ENCODE results near the gene DPF3. TPM values are rescaled to one million over a fixed set of nuclear protein-coding genes. Genes with fewer than 3 reads are reported as not detected.

Gene DPF3
- total and polyA plus RNA-seq, 2 donors (not counting 1 experiment from before 2014, with no cell fraction given), result 3.4 to 10.2 TPM

GRCh38 chr14:72616811-72617210, 277.1 kb downstream of the DPF3 start:
- Histone ChIP-seq H3K9ac (ENCODE audit: low read length) (no peak overlapping the region), H2AFZ (ENCODE audit: insufficient read depth, low read depth, low read length, poor library complexity, severe bottlenecking) (no peak overlapping the region), H3K79me2 (ENCODE audit: control insufficient read depth, insufficient read depth, low read length) (no peaks in the 10 kb centered on the region), H3K4me2 (replicated peaks; ENCODE audit: low read depth, low read length, poor library complexity, severe bottlenecking) (no peak overlapping the region), H3K27ac (ENCODE audit: low read length in 2 of 2) (no peak overlapping the region), H3K36me3 (replicated peaks in 1 of 2; ENCODE audit: control extremely low read depth in 1 of 2, control insufficient read depth in 1 of 2, extremely low read depth in 1 of 2, insufficient read depth in 2 of 2, low read length in 1 of 2) (no peaks in the 10 kb centered on the region), H3K4me3 (ENCODE audit: control extremely low read depth in 1 of 5, extremely low read depth in 1 of 5, insufficient read depth in 1 of 5, low read depth in 2 of 5, low read length in 4 of 5) (no peak overlapping the region), H3K4me1 (ENCODE audit: control insufficient read depth in 2 of 2, insufficient read depth in 2 of 2, low read length in 2 of 2) (peaks cover 10 to 22% of the 10 kb centered on the region in 2 donors), H4K20me1 (ENCODE audit: control insufficient read depth, insufficient read depth, low read length, poor library complexity, severe bottlenecking) (no peaks in the 10 kb centered on the region), H3K27me3 (replicated peaks in 1 of 4; ENCODE audit: control extremely low read depth in 1 of 4, control insufficient read depth in 3 of 4, insufficient read depth in 4 of 4, low read length in 3 of 4) (peaks cover 0 to 4% (median 0%) of the 10 kb centered on the region in 4 experiments), H3K9me3 (ENCODE audit: control extremely low read depth in 1 of 3, control insufficient read depth in 2 of 3, insufficient read depth in 1 of 3, low read length in 2 of 3) (no peaks in the 10 kb centered on the region)
- H3K4me1 Mint-ChIP-seq, result peaks cover 6% of the 10 kb centered on the region
- intact Hi-C loops (cut with micrococcal nuclease), result no loop called here
- no peaks in the 10 kb centered on the region for H3K9me3 Mint-ChIP-seq (ENCODE audit: insufficient read depth)
- 97% methylated on average over 4 of the region's 7 CpGs for WGBS (ENCODE audit: insufficient coverage)
- POLR2A ChIA-PET, result no interaction called here
- DNase-seq, result no peak
- no peak overlapping the region for H3K27ac Mint-ChIP-seq
- no peak overlapping the region for H3K4me3 Mint-ChIP-seq
- TF ChIP-seq EZH2 (IDR thresholded peaks at IDR 0.05; ENCODE audit: borderline replicate concordance, insufficient read depth, low read depth, low read length, poor library complexity, severe bottlenecking), result no peak
- CTCF ChIA-PET, result no interaction called here
- H3K27me3 Mint-ChIP-seq, result no peaks in the 10 kb centered on the region
- ATAC-seq (ENCODE audit: low read depth), result no peak

GRCh38 chr14:72616294-72616693, 277.6 kb downstream of the DPF3 start:
- H4K20me1 ChIP-seq (ENCODE audit: control insufficient read depth, insufficient read depth, low read length, poor library complexity, severe bottlenecking), result no peaks in the 10 kb centered on the region
- intact Hi-C loops (cut with micrococcal nuclease), result no loop called here
- Mint-ChIP-seq H3K4me1 (peaks cover 4% of the 10 kb centered on the region), H3K27me3 (no peaks in the 10 kb centered on the region), H3K27ac (no peak overlapping the region), H3K9me3 (ENCODE audit: insufficient read depth) (no peaks in the 10 kb centered on the region), H3K4me3 (no peak overlapping the region)
- no peak overlapping the region for H2AFZ ChIP-seq (ENCODE audit: insufficient read depth, low read depth, low read length, poor library complexity, severe bottlenecking)
- H3K27ac ChIP-seq (ENCODE audit: low read length in 2 of 2), result no peak overlapping the region
- peaks cover 0 to 4% (median 0%) of the 10 kb centered on the region in 4 experiments for H3K27me3 ChIP-seq (replicated peaks in 1 of 4; ENCODE audit: control extremely low read depth in 1 of 4, control insufficient read depth in 3 of 4, insufficient read depth in 4 of 4, low read length in 3 of 4)
- ATAC-seq (ENCODE audit: low read depth) (no peak), DNase-seq (no peak)
- ChIA-PET CTCF (no interaction called here), POLR2A (no interaction called here)
- TF ChIP-seq CTCF (IDR thresholded peaks at IDR 0.05), result no peak
- no peak for TF ChIP-seq EZH2 (IDR thresholded peaks at IDR 0.05; ENCODE audit: borderline replicate concordance, insufficient read depth, low read depth, low read length, poor library complexity, severe bottlenecking)
- H3K9me3 ChIP-seq (ENCODE audit: control extremely low read depth in 1 of 3, control insufficient read depth in 2 of 3, insufficient read depth in 1 of 3, low read length in 2 of 3), result no peaks in the 10 kb centered on the region
- no peaks in the 10 kb centered on the region for H3K79me2 ChIP-seq (ENCODE audit: control insufficient read depth, insufficient read depth, low read length)
- no peaks in the 10 kb centered on the region for H3K36me3 ChIP-seq (replicated peaks in 1 of 2; ENCODE audit: control extremely low read depth in 1 of 2, control insufficient read depth in 1 of 2, extremely low read depth in 1 of 2, insufficient read depth in 2 of 2, low read length in 1 of 2)
- WGBS (ENCODE audit: insufficient coverage), result 97% methylated on average over 4 of the region's 4 CpGs
- no peak overlapping the region for H3K9ac ChIP-seq (ENCODE audit: low read length)
- peaks cover 6 to 20% of the 10 kb centered on the region in 2 donors for H3K4me1 ChIP-seq (ENCODE audit: control insufficient read depth in 2 of 2, insufficient read depth in 2 of 2, low read length in 2 of 2)
- H3K4me2 ChIP-seq (replicated peaks; ENCODE audit: low read depth, low read length, poor library complexity, severe bottlenecking), result no peak overlapping the region
- no peak overlapping the region for H3K4me3 ChIP-seq (ENCODE audit: control extremely low read depth in 1 of 5, extremely low read depth in 1 of 5, insufficient read depth in 1 of 5, low read depth in 2 of 5, low read length in 4 of 5)

All from B cell (primary cell).